H9 (cell line): ENCODE measurements around the gene ISM2. TPM values are rescaled to one million over a fixed set of nuclear protein-coding genes. Genes with fewer than 3 reads are reported as not detected.

Experiments
- DNase-seq: peaks from one replicate; pipeline ENCODE4 v3.0.0-alpha.2; 2017
- H2AFZ ChIP-seq: one replicate; pipeline ENCODE4 v1.6.1; 2013; ENCODE audit warnings: mild to moderate bottlenecking, low read length, control low read depth, moderate library complexity
- H2AK5ac ChIP-seq: 2 replicates; pipeline ENCODE4 v1.6.1; 2013; ENCODE audit warnings: low read length, control low read depth, mixed read lengths; ENCODE audit not compliant: insufficient read length
- H2BK120ac ChIP-seq: one replicate; pipeline ENCODE4 v1.6.1; 2013; ENCODE audit warnings: low read depth, mild to moderate bottlenecking, low read length, control low read depth, inconsistent platforms; ENCODE audit not compliant: poor library complexity, severe bottlenecking
- H2BK12ac ChIP-seq: 2 replicates; pipeline ENCODE4 v1.6.1; 2013; ENCODE audit warnings: low read length, control low read depth, mixed read lengths, low read depth; ENCODE audit not compliant: insufficient read length
- H2BK15ac ChIP-seq: 2 replicates; pipeline ENCODE4 v1.6.1; 2013; ENCODE audit warnings: low read depth, low read length, control low read depth
- H2BK20ac ChIP-seq: one replicate; pipeline ENCODE4 v1.6.1; 2013; ENCODE audit warnings: low read depth, mild to moderate bottlenecking, low read length, control low read depth, inconsistent platforms; ENCODE audit not compliant: poor library complexity, severe bottlenecking
- H2BK5ac ChIP-seq: 2 replicates; pipeline ENCODE4 v1.6.1; 2013; ENCODE audit warnings: low read length, control low read depth, mixed read lengths; ENCODE audit not compliant: insufficient read length
- H3K14ac ChIP-seq: 2 replicates; pipeline ENCODE4 v1.6.1; 2013; ENCODE audit warnings: low read length, control low read depth; ENCODE audit not compliant: insufficient read depth
- H3K18ac ChIP-seq: 2 replicates; pipeline ENCODE4 v1.6.1; 2013; ENCODE audit warnings: low read depth, mild to moderate bottlenecking, mixed read lengths, low read length, control low read depth; ENCODE audit not compliant: insufficient read length
- H3K23ac ChIP-seq: 2 replicates; pipeline ENCODE4 v1.6.1; 2013; ENCODE audit warnings: low read length, control low read depth, mixed read lengths, low read depth; ENCODE audit not compliant: insufficient read length
- H3K23me2 ChIP-seq: 2 replicates; pipeline ENCODE4 v1.6.1; 2013; ENCODE audit warnings: low read depth, mild to moderate bottlenecking, mixed read lengths, low read length, control low read depth; ENCODE audit not compliant: insufficient read length, poor library complexity, severe bottlenecking
- H3K27ac ChIP-seq: 2 replicates; pipeline ENCODE4 v1.5.1; 2013; ENCODE audit warnings: low read length, control low read depth, mixed read lengths, low read depth; ENCODE audit not compliant: insufficient read length
- H3K27me3 ChIP-seq: 2 replicates; pipeline ENCODE4 v1.6.1; 2013; ENCODE audit warnings: low read length, control low read depth, inconsistent platforms; ENCODE audit not compliant: insufficient read depth
- H3K4ac ChIP-seq: 2 replicates; pipeline ENCODE4 v1.6.1; 2013; ENCODE audit warnings: low read depth, mild to moderate bottlenecking, control low read depth, inconsistent platforms, low read length, moderate library complexity
- H3K4me1 ChIP-seq: 2 replicates; pipeline ENCODE4 v1.6.1; 2013; ENCODE audit warnings: low read length, control low read depth, inconsistent platforms; ENCODE audit not compliant: insufficient read depth
- H3K4me2 ChIP-seq: 2 replicates; pipeline ENCODE4 v1.6.1; 2013; ENCODE audit warnings: low read length, control low read depth, mixed read lengths; ENCODE audit not compliant: insufficient read length, insufficient read depth
- H3K56ac ChIP-seq: 2 replicates; pipeline ENCODE4 v1.6.1; 2013; ENCODE audit warnings: low read depth, mild to moderate bottlenecking, mixed read lengths, low read length, control low read depth; ENCODE audit not compliant: insufficient read length
- H3K79me1 ChIP-seq: 2 replicates; pipeline ENCODE4 v1.6.1; 2013; ENCODE audit warnings: low read depth, mild to moderate bottlenecking, moderate library complexity, low read length, control low read depth, inconsistent platforms; ENCODE audit not compliant: insufficient read depth, poor library complexity, severe bottlenecking
- H3K79me2 ChIP-seq: 2 replicates; pipeline ENCODE4 v1.6.1; 2013; ENCODE audit warnings: low read length, control low read depth, inconsistent platforms; ENCODE audit not compliant: insufficient read depth
- H3K9ac ChIP-seq: 2 replicates; pipeline ENCODE4 v1.6.1; 2013; ENCODE audit warnings: low read length, control low read depth, mixed read lengths; ENCODE audit not compliant: insufficient read length; ENCODE audit errors: extremely low read depth
- H3K9me3 ChIP-seq: one replicate; pipeline ENCODE4 v1.6.1; 2013; ENCODE audit warnings: low read depth, low read length, inconsistent platforms; ENCODE audit not compliant: control insufficient read depth
- H3T11ph ChIP-seq: one replicate; pipeline ENCODE4 v1.6.1; 2013; ENCODE audit warnings: mild to moderate bottlenecking, low read length, control low read depth, inconsistent platforms
- H4K20me1 ChIP-seq: one replicate; pipeline ENCODE4 v1.6.1; 2013; ENCODE audit not compliant: control insufficient read depth, insufficient read length, insufficient read depth
- H4K5ac ChIP-seq: 2 replicates; pipeline ENCODE4 v1.6.1; 2013; ENCODE audit warnings: low read depth, mild to moderate bottlenecking, mixed read lengths, low read length, control low read depth; ENCODE audit not compliant: insufficient read length
- H4K8ac ChIP-seq: replicated peaks from 2 replicates; pipeline ENCODE4 v1.6.1; 2013; ENCODE audit warnings: low read length, control low read depth, mixed read lengths, low read depth; ENCODE audit not compliant: insufficient read length
- H4K91ac ChIP-seq: 2 replicates; pipeline ENCODE4 v1.6.1; 2013; ENCODE audit warnings: low read depth, mild to moderate bottlenecking, moderate library complexity, mixed read lengths, low read length, control low read depth; ENCODE audit not compliant: insufficient read length
- H3K27ac Mint-ChIP-seq, 3 experiments: 2 replicates in 2 of 3; 3 replicates in 1 of 3; pipeline ENCODE4 v1.8.0; 2020 to 2021; ENCODE audit warnings: mixed read lengths in 3 of 3, mild to moderate bottlenecking in 1 of 3, moderate library complexity in 1 of 3
- H3K27me3 Mint-ChIP-seq: 2 replicates; pipeline ENCODE4 v1.8.0; 2021; ENCODE audit warnings: low read depth, mild to moderate bottlenecking, moderate library complexity, mixed read lengths
- H3K36me3 Mint-ChIP-seq, 3 experiments: 2 replicates in 2 of 3; 3 replicates in 1 of 3; pipeline ENCODE4 v1.8.0; 2020 to 2021; ENCODE audit warnings: low read depth in 3 of 3, mixed read lengths in 3 of 3; ENCODE audit not compliant: insufficient read depth in 1 of 3
- H3K4me1 Mint-ChIP-seq, 2 experiments: 2 replicates each; pipeline ENCODE4 v1.8.0; 2020; ENCODE audit warnings: mixed read lengths in 2 of 2
- H3K4me3 Mint-ChIP-seq, 2 experiments: 2 replicates in 1 of 2; 3 replicates in 1 of 2; pipeline ENCODE4 v1.8.0; 2020 to 2021; ENCODE audit warnings: mild to moderate bottlenecking in 2 of 2, mixed read lengths in 2 of 2, moderate library complexity in 1 of 2
- H3K9me3 Mint-ChIP-seq, 2 experiments: 2 replicates in 1 of 2; 3 replicates in 1 of 2; pipeline ENCODE4 v1.8.0; 2020; ENCODE audit warnings: mild to moderate bottlenecking in 2 of 2, mixed read lengths in 2 of 2, moderate library complexity in 1 of 2
- WGBS: extraction: QIAGEN DNeasy Blood & Tissue Kit; methylation state at CpG from one replicate; pipeline ENCODE4 v1.1.7; 2013; ENCODE audit warnings: missing lambda C conversion rate, low lambda C conversion rate, mixed read lengths; ENCODE audit not compliant: insufficient read length; ENCODE audit errors: extremely low coverage; 5-methylcytosine and 5-hydroxymethylcytosine counted together
- total RNA-seq: library from RNA; stranded (reverse); gene quantifications from 2 replicates; pipeline ENCODE4 v1.2.1, GENCODE V29; 2021
- TF ChIP-seq, protein P1 (sequence below): fragments of 200-600 bp; sonication (generic); conservative IDR thresholded peaks from 3 replicates; pipeline ENCODE4 v1.8.0; 2021; ENCODE audit warnings: antibody characterized with exemption, mild to moderate bottlenecking

ISM2 gene
- total RNA-seq, 1 experiment from 2014 or later, result 0.39 TPM

GRCh38 chr14:77509366-77509765 lies 10.8 kb upstream of the ISM2 start:
- Histone ChIP-seq H2BK15ac (no peak overlapping the region), H3K27me3 (no peaks in the 10 kb centered on the region), H3T11ph (no peak overlapping the region), H2BK20ac (no peak overlapping the region), H2BK120ac (no peak overlapping the region), H4K91ac (no peak overlapping the region), H3K4ac (no peak overlapping the region), H4K20me1 (no peaks in the 10 kb centered on the region), H3K4me2 (no peak overlapping the region), H3K18ac (no peak overlapping the region), H3K27ac (no peak overlapping the region), H2AFZ (no peak overlapping the region), H3K4me1 (no peaks in the 10 kb centered on the region), H2BK12ac (no peak overlapping the region), H3K9ac (no peak overlapping the region), H3K23ac (no peak overlapping the region), H2BK5ac (no peak overlapping the region), H3K56ac (no peak overlapping the region), H4K5ac (no peak overlapping the region), H4K8ac (no peak overlapping the region), H3K79me2 (no peaks in the 10 kb centered on the region), H3K14ac (no peak overlapping the region), H2AK5ac (no peak overlapping the region), H3K9me3 (no peaks in the 10 kb centered on the region), H3K79me1 (no peaks in the 10 kb centered on the region), H3K23me2 (no peaks in the 10 kb centered on the region)
- Mint-ChIP-seq H3K9me3 (no peaks in the 10 kb centered on the region), H3K27ac (no peak overlapping the region), H3K4me1 (no peaks in the 10 kb centered on the region), H3K4me3 (no peak overlapping the region), H3K27me3 (no peaks in the 10 kb centered on the region), H3K36me3 (peaks cover 6 to 26% (median 16%) of the 10 kb centered on the region in 3 experiments; a peak in 6 of 7 replicates)
- no CpG with 5 or more reads among the region's 4 CpGs for WGBS
- TF ChIP-seq, protein P1, sequence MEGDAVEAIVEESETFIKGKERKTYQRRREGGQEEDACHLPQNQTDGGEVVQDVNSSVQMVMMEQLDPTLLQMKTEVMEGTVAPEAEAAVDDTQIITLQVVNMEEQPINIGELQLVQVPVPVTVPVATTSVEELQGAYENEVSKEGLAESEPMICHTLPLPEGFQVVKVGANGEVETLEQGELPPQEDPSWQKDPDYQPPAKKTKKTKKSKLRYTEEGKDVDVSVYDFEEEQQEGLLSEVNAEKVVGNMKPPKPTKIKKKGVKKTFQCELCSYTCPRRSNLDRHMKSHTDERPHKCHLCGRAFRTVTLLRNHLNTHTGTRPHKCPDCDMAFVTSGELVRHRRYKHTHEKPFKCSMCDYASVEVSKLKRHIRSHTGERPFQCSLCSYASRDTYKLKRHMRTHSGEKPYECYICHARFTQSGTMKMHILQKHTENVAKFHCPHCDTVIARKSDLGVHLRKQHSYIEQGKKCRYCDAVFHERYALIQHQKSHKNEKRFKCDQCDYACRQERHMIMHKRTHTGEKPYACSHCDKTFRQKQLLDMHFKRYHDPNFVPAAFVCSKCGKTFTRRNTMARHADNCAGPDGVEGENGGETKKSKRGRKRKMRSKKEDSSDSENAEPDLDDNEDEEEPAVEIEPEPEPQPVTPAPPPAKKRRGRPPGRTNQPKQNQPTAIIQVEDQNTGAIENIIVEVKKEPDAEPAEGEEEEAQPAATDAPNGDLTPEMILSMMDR, result no peak
- no peak for DNase-seq
